Measurements from ENCODE around the gene TP73.

Gene TP73

GRCh38 chr1:3651930-3652547, at the start of gene TP73:
TP73 (plus strand) TSS chr1:3652516; CDS start chr1:3682366, 29,850 bp downstream.
- no peak for DNase-seq (ENCODE audit: low read depth, low spot score)
- Histone ChIP-seq H3K9me3 (ENCODE audit: insufficient read depth, low read length) (no peaks in the 10 kb centered on the region), H3K9ac (ENCODE audit: insufficient read length, low read depth) (peak within 1 kb of the TSS; percentile 72), H3K4me1 (ENCODE audit: insufficient read depth, insufficient read length) (peaks cover 4% of the 10 kb centered on the region), H3K36me3 (ENCODE audit: insufficient read depth, insufficient read length, low read length) (peaks cover 4% of the 10 kb centered on the region), H3K27me3 (ENCODE audit: insufficient read depth, insufficient read length) (peaks cover 73% of the 10 kb centered on the region), H3K4me3 (ENCODE audit: insufficient read length, low read depth) (peak within 1 kb of the TSS; percentile 37)
- TF ChIP-seq SUZ12 (IDR thresholded peaks at IDR 0.05; ENCODE audit: extremely low read depth, insufficient read depth, insufficient read length) (no peak), ZNF274 (IDR thresholded peaks at IDR 0.05; ENCODE audit: low read depth, low read length) (no peak), YY1 (IDR thresholded peaks at IDR 0.05; ENCODE audit: insufficient read depth, insufficient read length) (no peak)

GRCh38 chr1:3603156-3603555, 49.2 kb upstream of the TP73 start:
- DNase-seq (ENCODE audit: low read depth, low spot score): no peak
- Histone ChIP-seq H3K27me3 (ENCODE audit: insufficient read depth, insufficient read length) (no peaks in the 10 kb centered on the region), H3K36me3 (ENCODE audit: insufficient read depth, insufficient read length, low read length) (no peaks in the 10 kb centered on the region), H3K4me3 (ENCODE audit: insufficient read length, low read depth) (no peak overlapping the region), H3K9ac (ENCODE audit: insufficient read length, low read depth) (no peak overlapping the region), H3K9me3 (ENCODE audit: insufficient read depth, low read length) (peaks cover 8% of the 10 kb centered on the region; the same call in 1 of the 2 replicates), H3K4me1 (ENCODE audit: insufficient read depth, insufficient read length) (peaks cover 13% of the 10 kb centered on the region)
- TF ChIP-seq SUZ12 (IDR thresholded peaks at IDR 0.05; ENCODE audit: extremely low read depth, insufficient read depth, insufficient read length) (no peak), ZNF274 (IDR thresholded peaks at IDR 0.05; ENCODE audit: low read depth, low read length) (no peak), YY1 (IDR thresholded peaks at IDR 0.05; ENCODE audit: insufficient read depth, insufficient read length) (no peak)

- Histone ChIP-seq H3K27me3 (ENCODE audit: insufficient read depth, insufficient read length) (no peaks in the 10 kb centered on the region), H3K4me1 (ENCODE audit: insufficient read depth, insufficient read length) (peaks cover 16% of the 10 kb centered on the region), H3K4me3 (ENCODE audit: insufficient read length, low read depth) (no peak overlapping the region), H3K9ac (ENCODE audit: insufficient read length, low read depth) (no peak overlapping the region), H3K36me3 (ENCODE audit: insufficient read depth, insufficient read length, low read length) (no peaks in the 10 kb centered on the region), H3K9me3 (ENCODE audit: insufficient read depth, low read length) (peaks cover 8% of the 10 kb centered on the region; the same call in 1 of the 2 replicates)
- TF ChIP-seq ZNF274 (IDR thresholded peaks at IDR 0.05; ENCODE audit: low read depth, low read length): no peak
- TF ChIP-seq YY1 (IDR thresholded peaks at IDR 0.05; ENCODE audit: insufficient read depth, insufficient read length): no peak
- TF ChIP-seq SUZ12 (IDR thresholded peaks at IDR 0.05; ENCODE audit: extremely low read depth, insufficient read depth, insufficient read length): no peak
- no peak for DNase-seq (ENCODE audit: low read depth, low spot score)
Measured at GRCh38 chr1:3603571-3604467, 48.5 kb upstream of the TP73 start.

GRCh38 chr1:3604468-3604974, 47.8 kb upstream of the TP73 start:
- Histone ChIP-seq H3K27me3 (ENCODE audit: insufficient read depth, insufficient read length) (no peaks in the 10 kb centered on the region), H3K9ac (ENCODE audit: insufficient read length, low read depth) (no peak overlapping the region), H3K4me1 (ENCODE audit: insufficient read depth, insufficient read length) (peaks cover 18% of the 10 kb centered on the region), H3K36me3 (ENCODE audit: insufficient read depth, insufficient read length, low read length) (no peaks in the 10 kb centered on the region), H3K9me3 (ENCODE audit: insufficient read depth, low read length) (peaks cover 8% of the 10 kb centered on the region; the same call in 1 of the 2 replicates), H3K4me3 (ENCODE audit: insufficient read length, low read depth) (no peak overlapping the region)
- TF ChIP-seq SUZ12 (IDR thresholded peaks at IDR 0.05; ENCODE audit: extremely low read depth, insufficient read depth, insufficient read length) (no peak), ZNF274 (IDR thresholded peaks at IDR 0.05; ENCODE audit: low read depth, low read length) (no peak)
- no peak for DNase-seq (ENCODE audit: low read depth, low spot score)

- Histone ChIP-seq H3K9ac (ENCODE audit: insufficient read length, low read depth) (no peak overlapping the region), H3K36me3 (ENCODE audit: insufficient read depth, insufficient read length, low read length) (no peaks in the 10 kb centered on the region), H3K4me3 (ENCODE audit: insufficient read length, low read depth) (no peak overlapping the region), H3K4me1 (ENCODE audit: insufficient read depth, insufficient read length) (peaks cover 19% of the 10 kb centered on the region), H3K27me3 (ENCODE audit: insufficient read depth, insufficient read length) (no peaks in the 10 kb centered on the region), H3K9me3 (ENCODE audit: insufficient read depth, low read length) (peaks cover 8% of the 10 kb centered on the region; the same call in 1 of the 2 replicates)
- no peak for DNase-seq (ENCODE audit: low read depth, low spot score)
- TF ChIP-seq YY1 (IDR thresholded peaks at IDR 0.05; ENCODE audit: insufficient read depth, insufficient read length) (no peak), ZNF274 (IDR thresholded peaks at IDR 0.05; ENCODE audit: low read depth, low read length) (no peak), SUZ12 (IDR thresholded peaks at IDR 0.05; ENCODE audit: extremely low read depth, insufficient read depth, insufficient read length) (no peak)
Measured at GRCh38 chr1:3604997-3605823, 47.1 kb upstream of the TP73 start.

GRCh38 chr1:3606779-3607702, 45.3 kb upstream of the TP73 start:
- no peak for DNase-seq (ENCODE audit: low read depth, low spot score)
- Histone ChIP-seq H3K9me3 (ENCODE audit: insufficient read depth, low read length) (peaks cover 8% of the 10 kb centered on the region; the same call in 1 of the 2 replicates), H3K4me1 (ENCODE audit: insufficient read depth, insufficient read length) (peaks cover 21% of the 10 kb centered on the region), H3K27me3 (ENCODE audit: insufficient read depth, insufficient read length) (peaks cover 4% of the 10 kb centered on the region), H3K36me3 (ENCODE audit: insufficient read depth, insufficient read length, low read length) (no peaks in the 10 kb centered on the region), H3K4me3 (ENCODE audit: insufficient read length, low read depth) (no peak overlapping the region), H3K9ac (ENCODE audit: insufficient read length, low read depth) (no peak overlapping the region)
- no peak for TF ChIP-seq ZNF274 (IDR thresholded peaks at IDR 0.05; ENCODE audit: low read depth, low read length)
- TF ChIP-seq YY1 (IDR thresholded peaks at IDR 0.05; ENCODE audit: insufficient read depth, insufficient read length): no peak
- no peak for TF ChIP-seq SUZ12 (IDR thresholded peaks at IDR 0.05; ENCODE audit: extremely low read depth, insufficient read depth, insufficient read length)
